Activated CD4-positive, alpha-beta T cell treated with anti-CD3 and anti-CD28 coated beads, Interleukin-10, Interleukin-2, amounts not matched to agents 100 ng/mL and 50 ng/mL, durations not matched to agents 16 hours and 8 hours (primary cell): ENCODE results near the gene MYL5.

Source experiments
- DNase-seq: peaks from one replicate; pipeline ENCODE4 v3.0.0-alpha.2; 2020

Gene MYL5

DNA sequence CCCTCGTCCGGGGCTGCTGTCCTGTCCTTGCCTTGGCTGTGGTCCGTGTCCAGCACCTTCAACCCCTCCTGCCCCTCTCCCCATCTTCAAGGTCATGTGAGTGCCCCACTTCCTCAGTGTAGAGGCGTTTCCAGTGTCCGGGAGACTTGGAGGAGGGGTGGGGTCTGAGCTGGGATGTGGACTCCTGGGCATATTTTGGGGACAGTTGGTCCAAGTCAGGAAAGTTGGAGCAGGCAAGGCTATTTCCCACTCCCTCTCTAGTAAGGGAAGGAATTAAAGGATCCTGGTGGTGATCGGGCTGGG lies 34.2 kb downstream of the MYL5 start:
- DNase-seq = no peak

DNA sequence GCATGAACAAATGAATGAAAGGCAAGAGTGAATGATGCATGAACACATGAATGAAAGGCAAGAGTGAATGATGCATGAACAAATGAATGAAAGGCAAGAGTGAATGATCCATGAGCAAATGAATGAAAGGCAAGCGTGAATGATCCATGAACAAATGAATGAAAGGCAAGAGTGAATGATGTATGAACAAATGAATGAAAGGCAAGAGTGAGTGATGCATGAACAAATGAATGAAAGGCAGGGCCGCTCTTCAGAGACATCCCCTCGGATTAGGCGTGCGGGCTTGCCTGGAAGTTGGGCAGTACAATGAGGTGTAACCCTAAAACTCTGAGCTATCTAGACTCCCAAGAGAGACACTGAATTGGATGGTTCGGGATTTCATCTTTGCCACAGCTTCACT lies 35.0 kb downstream of the MYL5 start:
- no peak for DNase-seq

DNA sequence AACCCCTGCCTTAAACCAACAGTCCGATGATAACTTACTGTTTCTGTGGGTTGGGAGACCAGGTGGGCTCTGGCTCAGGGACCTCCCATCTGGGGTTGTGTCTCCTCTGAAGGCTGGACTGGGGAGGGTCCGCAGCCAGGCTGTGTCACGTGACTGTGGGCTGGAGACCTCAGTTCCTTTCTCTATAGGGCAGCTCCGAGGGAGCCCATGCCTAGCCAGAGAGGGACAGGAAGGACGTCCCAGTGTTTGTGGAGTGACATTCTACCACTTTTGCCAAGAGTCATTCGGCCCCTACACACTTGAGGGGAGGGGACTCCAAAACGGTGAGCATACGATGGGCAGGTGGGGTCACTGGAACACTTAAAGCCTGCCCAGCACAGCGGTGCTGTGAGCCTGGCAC lies 35.8 kb downstream of the MYL5 start:
- DNase-seq = no peak

DNA sequence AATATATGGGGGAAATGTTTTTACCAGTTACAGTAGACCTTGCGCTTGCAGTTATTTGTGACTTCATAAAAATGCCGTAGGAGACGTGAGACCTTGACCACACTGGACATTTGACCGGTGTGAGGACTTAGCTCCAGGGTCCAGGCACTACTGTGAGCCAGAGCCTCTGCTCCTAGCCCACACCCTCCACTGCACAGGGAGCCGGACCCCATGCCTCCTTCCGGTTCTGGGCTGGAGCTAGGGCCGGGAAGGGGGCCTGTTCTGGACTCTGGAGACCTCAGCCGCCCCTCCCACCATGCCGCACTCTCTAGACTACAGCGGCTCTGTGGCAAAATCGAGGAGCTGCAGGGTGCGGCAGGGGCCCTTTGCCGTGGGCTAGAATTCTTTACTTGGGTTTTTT lies 36.6 kb downstream of the MYL5 start:
- no peak for DNase-seq

DNA sequence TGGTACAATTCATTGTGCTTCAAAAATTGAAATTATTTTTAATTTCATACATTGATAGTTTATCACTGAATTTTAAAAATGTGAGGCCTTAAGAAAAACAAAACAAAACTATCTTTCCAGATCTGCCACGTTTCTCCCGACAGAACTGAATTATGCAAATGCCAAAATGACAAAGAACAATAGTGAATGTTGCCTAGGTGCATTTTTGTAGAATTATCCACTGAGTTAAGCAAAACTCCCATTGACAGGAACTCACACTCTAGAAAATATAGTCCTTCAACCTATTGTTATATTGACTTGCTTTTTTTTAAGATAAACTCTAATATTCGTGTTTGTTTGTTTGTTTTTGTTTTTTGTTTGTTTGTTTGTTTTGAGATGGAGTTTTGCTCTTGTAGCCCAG lies 37.8 kb downstream of the MYL5 start:
- no peak for DNase-seq

DNA sequence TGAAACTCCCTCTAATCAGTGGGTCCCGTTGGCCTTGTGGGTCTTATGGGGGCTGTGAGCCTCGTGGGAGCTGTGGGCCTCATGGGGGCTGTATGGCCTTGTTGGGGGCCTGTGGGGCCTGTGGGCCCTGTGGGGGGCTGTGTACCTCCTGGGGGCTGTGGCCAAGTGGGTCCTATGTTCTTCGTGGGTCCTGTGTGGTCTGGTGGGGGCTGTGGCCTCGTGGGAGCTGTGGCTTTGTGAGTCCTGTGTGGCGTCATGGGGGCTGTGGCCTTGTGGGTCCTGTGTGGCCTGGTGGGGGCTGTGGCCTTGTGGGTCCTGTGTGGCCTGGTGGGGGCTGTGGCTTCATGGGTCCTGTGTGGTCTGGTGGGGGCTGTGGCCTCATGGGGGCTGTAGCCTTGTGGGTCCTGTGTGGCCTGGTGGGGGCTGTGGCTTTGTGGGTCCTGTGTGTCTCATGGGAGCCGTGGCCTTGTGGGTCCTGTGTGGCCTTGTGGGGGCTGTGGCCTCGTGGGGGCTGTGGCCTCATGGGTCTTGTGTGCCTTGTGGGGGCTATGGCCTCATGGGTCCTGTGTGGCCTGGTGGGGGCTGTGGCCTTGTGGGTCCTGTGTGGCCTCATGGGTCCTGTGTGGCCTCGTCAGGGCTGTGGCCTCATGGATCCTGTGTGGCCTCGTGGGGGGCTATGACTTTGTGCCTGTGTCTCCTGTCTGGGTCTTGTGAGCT lies 38.7 kb downstream of the MYL5 start:
- DNase-seq = no peak

GRCh38 chr4:714087-714486 lies 39.7 kb downstream of the MYL5 start:
- no peak for DNase-seq

DNA sequence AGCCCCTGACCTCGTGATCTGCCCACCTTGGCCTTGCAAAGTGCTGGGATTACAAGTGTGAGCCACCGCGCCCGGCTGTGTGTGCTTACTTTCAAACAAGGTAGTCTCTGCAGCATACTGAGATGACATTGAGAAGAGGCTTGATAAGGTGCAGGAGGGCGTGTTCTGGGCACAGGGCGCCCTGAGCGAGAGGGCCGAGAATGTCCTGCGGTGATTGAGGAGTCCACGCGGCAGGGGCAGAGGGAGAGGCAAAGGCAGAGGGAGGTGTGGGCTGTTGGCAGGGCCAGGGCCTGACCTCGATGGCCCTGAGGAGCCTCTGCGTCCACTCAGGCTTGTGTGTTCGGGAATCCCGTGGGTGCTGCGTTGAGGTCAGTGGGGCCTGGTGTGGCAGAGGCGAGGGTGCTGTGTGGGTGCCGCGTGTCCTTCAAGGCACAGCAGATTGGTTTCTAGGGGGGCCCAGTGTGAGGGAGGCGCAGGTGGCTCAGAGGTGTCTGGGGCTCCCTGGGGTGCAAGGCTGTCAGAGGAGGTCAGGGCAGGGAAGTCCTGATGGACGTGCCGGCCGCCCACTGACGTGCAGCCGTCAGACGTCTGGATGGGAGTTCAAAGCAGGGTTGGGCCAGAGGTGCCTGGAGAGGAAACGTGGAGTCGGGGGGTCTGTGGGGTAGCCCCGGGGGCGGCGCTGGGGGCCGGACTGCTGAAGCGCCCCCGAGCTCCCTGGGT lies 43.4 kb downstream of the MYL5 start:
- no peak for DNase-seq

DNA sequence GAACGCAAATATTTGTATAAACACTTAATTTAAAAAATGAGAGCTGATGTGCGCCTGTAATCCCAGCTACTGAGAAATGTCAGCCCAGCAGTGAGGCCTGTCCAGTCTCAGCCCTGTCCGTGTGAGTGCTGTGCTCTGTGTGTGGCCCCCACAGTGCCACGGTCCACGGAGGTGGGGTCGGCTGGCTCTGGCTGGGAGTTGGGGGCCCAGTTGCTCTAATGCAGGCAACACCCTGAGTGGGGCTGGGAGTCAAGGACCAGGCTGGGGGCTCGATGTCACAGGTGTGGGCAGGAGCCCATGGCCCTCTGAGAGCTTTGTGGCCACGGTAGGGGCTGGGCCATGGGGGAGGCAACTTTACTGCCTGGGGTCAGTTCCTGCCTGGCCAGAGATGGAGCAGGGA lies 44.1 kb downstream of the MYL5 start:
- no peak for DNase-seq

DNA sequence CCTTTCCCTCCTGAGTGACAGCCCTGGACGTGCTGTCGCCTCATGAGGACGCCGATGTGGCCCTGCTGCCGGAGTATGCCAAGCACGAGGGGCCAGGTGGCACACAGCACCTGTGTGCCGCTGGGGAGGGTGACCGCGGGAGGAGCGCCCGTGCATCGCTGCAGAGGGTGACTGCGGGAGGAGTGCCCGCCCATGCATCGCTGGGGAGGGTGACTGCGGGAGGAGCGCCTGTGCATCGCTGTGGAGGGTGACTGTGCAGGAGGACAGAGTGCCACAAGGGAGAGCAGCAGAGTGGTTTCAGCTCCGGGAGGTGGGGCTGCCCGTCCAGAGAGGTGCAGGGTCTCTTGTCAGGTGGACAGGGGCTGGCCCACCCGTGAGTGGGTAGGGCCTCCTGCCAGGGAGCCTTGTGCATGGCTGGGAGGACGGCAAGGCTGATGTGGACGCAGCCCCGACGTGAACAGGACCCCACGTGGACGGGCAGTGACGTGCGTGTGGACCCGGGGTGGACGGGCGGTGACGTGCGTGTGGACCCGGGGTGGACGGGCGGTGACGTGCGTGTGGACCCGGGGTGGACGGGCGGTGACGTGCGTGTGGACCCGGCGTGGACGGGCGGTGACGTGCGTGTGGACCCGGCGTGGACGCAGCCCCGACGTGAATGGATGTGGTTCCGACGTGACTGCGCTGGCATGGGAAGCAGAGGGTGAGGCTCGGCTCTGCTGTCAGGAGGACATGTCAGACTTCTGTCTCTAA lies 45.9 kb downstream of the MYL5 start:
- no peak for DNase-seq

GRCh38 chr4:721261-722168 lies 47.2 kb downstream of the MYL5 start:
- no peak for DNase-seq

DNA sequence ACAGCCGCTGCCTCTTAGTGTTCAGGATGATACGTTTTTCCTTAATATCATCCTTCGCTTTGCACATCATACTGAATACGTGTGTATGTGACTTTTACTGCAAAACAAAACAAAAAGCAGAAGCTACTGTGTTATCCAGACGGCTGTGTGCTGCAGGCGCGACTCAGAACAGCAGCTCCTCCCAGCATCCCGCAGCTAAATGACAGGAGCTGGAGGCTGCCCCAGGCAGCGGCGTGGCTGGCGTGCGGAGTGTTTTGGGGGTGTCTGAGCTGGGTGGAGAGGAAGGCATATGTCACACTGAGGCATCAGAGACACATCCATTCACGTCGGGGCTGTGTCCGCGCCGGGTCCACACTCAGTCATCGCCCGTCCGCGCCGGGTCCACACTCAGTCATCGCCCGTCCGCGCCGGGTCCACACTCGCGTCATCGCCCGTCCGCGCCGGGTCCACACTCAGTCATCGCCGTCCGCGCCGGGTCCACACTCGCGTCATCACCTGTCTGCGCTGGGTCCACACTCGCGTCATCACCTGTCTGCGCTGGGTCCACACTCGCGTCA lies 47.9 kb downstream of the MYL5 start:
- no peak for DNase-seq

DNA sequence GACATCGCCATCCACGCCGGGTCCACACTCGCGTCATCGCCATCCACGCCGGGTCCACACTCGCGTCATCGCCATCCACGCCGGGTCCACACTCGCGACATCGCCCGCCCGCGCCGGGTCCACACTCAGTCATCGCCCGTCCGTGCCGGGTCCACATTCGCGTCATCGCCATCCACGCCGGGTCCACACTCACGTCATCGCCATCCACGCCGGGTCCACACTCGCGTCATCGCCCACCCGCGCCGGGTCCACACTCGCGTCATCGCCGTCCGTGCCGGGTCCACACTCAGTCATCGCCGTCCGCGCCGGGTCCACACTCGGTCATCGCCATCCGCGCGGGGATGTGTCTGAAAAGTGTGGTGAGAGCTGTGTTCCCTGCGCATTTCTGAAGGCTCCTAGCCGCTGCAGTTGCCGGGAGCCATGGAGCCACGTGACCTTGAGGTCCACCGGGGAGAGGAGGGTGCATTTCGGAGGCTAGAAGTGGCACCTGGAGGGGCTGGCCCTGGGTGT lies 48.6 kb downstream of the MYL5 start:
- DNase-seq = no peak

- no peak for DNase-seq
These were observed 49.6 kb downstream of the MYL5 start for GRCh38 chr4:723751-724530.

GRCh38 chr4:725391-726234 lies 51.3 kb downstream of the MYL5 start:
- no peak for DNase-seq

- DNase-seq = no peak
These were observed 52.0 kb downstream of the MYL5 start for GRCh38 chr4:726235-726787.

GRCh38 chr4:726838-727237 lies 52.5 kb downstream of the MYL5 start:
- DNase-seq = no peak

DNA sequence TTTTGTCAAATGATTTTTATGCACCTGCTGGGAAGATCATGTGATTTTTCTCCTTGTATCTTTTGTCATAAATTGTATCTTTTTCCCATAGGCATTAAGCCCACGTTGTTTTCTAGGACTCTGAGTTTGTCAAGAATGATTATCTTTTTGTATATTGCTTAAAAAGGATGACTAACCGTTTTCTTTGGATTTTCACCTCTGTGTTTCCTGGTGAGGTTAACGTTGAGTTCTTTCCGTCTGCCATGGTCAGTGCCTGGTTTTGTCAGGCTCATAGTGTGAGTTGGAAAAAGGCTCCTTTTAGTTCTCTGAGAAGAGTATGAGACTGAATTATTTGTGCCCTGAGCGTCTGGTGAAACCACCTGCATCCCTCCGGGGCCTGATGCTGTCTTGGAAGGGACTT lies 53.2 kb downstream of the MYL5 start:
- DNase-seq = no peak

DNA sequence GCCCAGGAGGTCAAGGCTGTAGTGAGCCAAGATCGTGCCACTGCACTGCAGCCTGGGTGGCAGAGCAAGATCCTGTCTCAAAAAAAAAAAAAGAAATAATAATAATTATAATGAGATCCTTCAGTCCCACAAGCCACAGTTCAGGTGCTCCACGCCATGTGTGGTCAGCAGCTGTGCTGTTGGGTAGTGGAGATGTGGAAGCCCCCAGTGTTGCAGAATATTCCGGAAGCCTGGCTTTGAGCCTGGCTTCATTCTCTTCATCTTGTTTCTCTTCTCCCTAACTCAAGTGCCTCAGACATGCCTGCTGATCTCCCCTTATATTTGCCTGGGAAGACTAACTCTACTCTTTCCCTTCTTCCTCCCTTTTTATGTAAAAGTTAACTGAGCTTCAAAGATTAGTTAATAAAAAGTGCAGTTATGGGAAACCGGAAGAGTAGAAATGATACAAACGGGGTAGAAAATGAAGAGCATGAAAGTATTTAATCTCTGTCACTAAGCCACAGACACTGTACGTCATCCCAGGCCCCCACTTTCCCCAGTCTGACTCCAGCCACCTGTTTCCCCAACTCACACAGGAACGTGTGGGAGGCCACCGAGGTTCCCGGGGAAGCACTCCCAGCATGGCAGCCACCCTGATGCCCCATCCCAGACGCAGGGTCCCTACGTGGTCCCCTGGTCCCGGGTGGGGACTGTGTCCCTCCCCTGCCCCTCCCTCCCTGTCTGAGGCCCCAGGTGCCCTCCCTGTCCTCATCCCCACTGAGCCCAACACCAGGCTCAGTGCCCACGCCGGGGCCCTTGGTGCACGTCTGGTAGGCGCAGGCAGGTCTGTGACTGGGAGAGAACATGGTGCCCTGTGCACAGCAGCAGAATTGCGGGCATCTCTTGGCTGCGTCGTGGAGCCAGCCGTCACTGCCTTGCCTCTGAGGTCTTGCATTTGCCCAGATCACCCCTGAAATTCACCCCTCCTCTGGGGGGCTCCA lies 55.3 kb downstream of the MYL5 start:
- no peak for DNase-seq
